GM23338 (cell line): ENCODE data around the gene ACSF3. TPM values are rescaled to one million over a fixed set of nuclear protein-coding genes. Genes with fewer than 3 reads are reported as not detected.

Experiments used
- ATAC-seq: fragments of 200-7000 bp; cut with Tn5 transposase; 3 replicates; pipeline ENCODE4 v1.9.1; 2020
- DNase-seq: peaks from one replicate; pipeline ENCODE4 v3.0.0-alpha.2; 2015; ENCODE audit warnings: low spot score
- H2AFZ ChIP-seq: fragments of 200-600 bp; sonication (generic); 2 replicates; pipeline ENCODE4 v1.8.0; 2016; ENCODE audit warnings: antibody characterized with exemption, mild to moderate bottlenecking, moderate library complexity
- H3F3A ChIP-seq: fragments of 200-600 bp; sonication (generic); replicated peaks from 2 replicates; pipeline ENCODE4 v1.8.0; 2017; ENCODE audit warnings: antibody characterized with exemption, mixed run types, low read depth
- H3K27ac ChIP-seq: fragments of 200-600 bp; sonication (generic); 2 replicates; pipeline ENCODE4 v1.6.1; 2016; ENCODE audit warnings: low read depth
- H3K27me3 ChIP-seq: fragments of 200-600 bp; sonication (generic); 2 replicates; pipeline ENCODE4 v1.8.0; 2016; ENCODE audit warnings: mild to moderate bottlenecking, mixed run types, moderate library complexity; ENCODE audit not compliant: insufficient read depth
- H3K36me3 ChIP-seq: fragments of 200-600 bp; sonication (generic); 2 replicates; pipeline ENCODE4 v1.8.0; 2016; ENCODE audit warnings: mild to moderate bottlenecking; ENCODE audit not compliant: insufficient read depth
- H3K4me1 ChIP-seq: fragments of 200-600 bp; sonication (generic); 2 replicates; pipeline ENCODE4 v1.8.0; 2016; ENCODE audit warnings: mild to moderate bottlenecking, moderate library complexity; ENCODE audit not compliant: insufficient read depth
- H3K4me2 ChIP-seq: fragments of 200-600 bp; sonication (generic); 2 replicates; pipeline ENCODE4 v1.7.1; 2017; ENCODE audit warnings: mixed run types
- H3K4me3 ChIP-seq: fragments of 200-600 bp; sonication (generic); 2 replicates; pipeline ENCODE4 v1.6.1; 2016; ENCODE audit warnings: mixed run types
- H3K79me2 ChIP-seq: fragments of 200-600 bp; sonication (generic); replicated peaks from 2 replicates; pipeline ENCODE4 v1.8.0; 2017; ENCODE audit warnings: mild to moderate bottlenecking; ENCODE audit not compliant: insufficient read depth
- H3K9me2 ChIP-seq: fragments of 200-600 bp; sonication (generic); 2 replicates; pipeline ENCODE4 v1.8.0; 2017; ENCODE audit not compliant: insufficient read depth
- H4K20me1 ChIP-seq: fragments of 200-600 bp; sonication (generic); replicated peaks from 2 replicates; pipeline ENCODE4 v1.8.0; 2017; ENCODE audit warnings: mild to moderate bottlenecking; ENCODE audit not compliant: insufficient read depth
- H3K27ac Mint-ChIP-seq: 2 replicates; pipeline ENCODE4 v1.8.0; 2020; ENCODE audit warnings: inconsistent platforms, mild to moderate bottlenecking, moderate library complexity, mixed read lengths
- H3K27me3 Mint-ChIP-seq: 3 replicates; pipeline ENCODE4 v1.8.0; 2022; ENCODE audit warnings: low read depth, mild to moderate bottlenecking, moderate library complexity, mixed read lengths, inconsistent platforms; ENCODE audit not compliant: insufficient read depth, poor library complexity
- H3K36me3 Mint-ChIP-seq: 3 replicates; pipeline ENCODE4 v1.8.0; 2021; ENCODE audit warnings: low read depth, mild to moderate bottlenecking, inconsistent platforms, moderate library complexity, mixed read lengths
- H3K4me1 Mint-ChIP-seq: 3 replicates; pipeline ENCODE4 v1.8.0; 2020; ENCODE audit warnings: mild to moderate bottlenecking, inconsistent platforms, mixed read lengths
- H3K4me3 Mint-ChIP-seq: 3 replicates; pipeline ENCODE4 v1.8.0; 2021; ENCODE audit warnings: moderate library complexity, mild to moderate bottlenecking, inconsistent platforms, mixed read lengths
- H3K9me3 Mint-ChIP-seq: 3 replicates; pipeline ENCODE4 v1.8.0; 2020; ENCODE audit warnings: moderate library complexity, mild to moderate bottlenecking, inconsistent platforms, mixed read lengths
- CREB1 ChIP-seq: fragments of 250-450 bp; sonication (Bioruptor Pico); IDR thresholded peaks from 2 replicates; pipeline ENCODE4 v1.5.0; 2020; ENCODE audit warnings: low read depth, mild to moderate bottlenecking, moderate library complexity
- EZH2 ChIP-seq: fragments of 200-600 bp; sonication (generic); IDR thresholded peaks from one replicate; pipeline ENCODE4 v1.8.0; 2017; ENCODE audit warnings: antibody characterized with exemption, mild to moderate bottlenecking, low read depth; ENCODE audit not compliant: unreplicated experiment
- NANOG ChIP-seq: IDR thresholded peaks from 2 replicates; pipeline ENCODE4 v1.6.1; 2016; ENCODE audit warnings: antibody characterized with exemption, borderline replicate concordance
- REST ChIP-seq: IDR thresholded peaks from one replicate; pipeline ENCODE4 v1.6.1; 2018; ENCODE audit warnings: antibody characterized with exemption; ENCODE audit not compliant: unreplicated experiment
- STAT1 ChIP-seq: IDR thresholded peaks from one replicate; pipeline ENCODE4 v1.6.1; 2016; ENCODE audit warnings: antibody characterized with exemption; ENCODE audit not compliant: unreplicated experiment
- ZNF331 ChIP-seq: fragments of 250-450 bp; sonication (Bioruptor Pico); IDR thresholded peaks from 2 replicates; pipeline ENCODE4 v1.5.0; 2020; ENCODE audit warnings: low read depth, mild to moderate bottlenecking, moderate library complexity
- polyA plus RNA-seq: library from polyadenylated mRNA; unstranded; fragments of >200 nt; fragmentation: Nextera tagmentation; extraction: Ambion mirVana; gene quantifications from 2 replicates; pipeline ENCODE4 v1.2.1, GENCODE V29; 2016
- total RNA-seq: library from RNA; depleted of rRNA; stranded (reverse); fragments of >200 nt; shearing (Covaris generic); gene quantifications from 2 replicates; pipeline ENCODE4 v1.2.3, GENCODE V29; 2014
- TF ChIP-seq, protein P1 (sequence below): IDR thresholded peaks from 2 replicates; pipeline ENCODE4 v1.6.1; 2016; ENCODE audit warnings: antibody characterized with exemption

Gene ACSF3
- total and polyA plus RNA-seq, 2 experiments from 2014 or later = 12.8 to 23.1 TPM

GRCh38 chr16:89049484-89050118, 44.1 kb upstream of the ACSF3 start:
- no peaks in the 10 kb centered on the region for H3K36me3 Mint-ChIP-seq
- TF ChIP-seq NANOG (no peak), CREB1 (CRISPR knock-in tag) (no peak), EZH2 (no peak), REST (no peak)
- TF ChIP-seq, protein P1, sequence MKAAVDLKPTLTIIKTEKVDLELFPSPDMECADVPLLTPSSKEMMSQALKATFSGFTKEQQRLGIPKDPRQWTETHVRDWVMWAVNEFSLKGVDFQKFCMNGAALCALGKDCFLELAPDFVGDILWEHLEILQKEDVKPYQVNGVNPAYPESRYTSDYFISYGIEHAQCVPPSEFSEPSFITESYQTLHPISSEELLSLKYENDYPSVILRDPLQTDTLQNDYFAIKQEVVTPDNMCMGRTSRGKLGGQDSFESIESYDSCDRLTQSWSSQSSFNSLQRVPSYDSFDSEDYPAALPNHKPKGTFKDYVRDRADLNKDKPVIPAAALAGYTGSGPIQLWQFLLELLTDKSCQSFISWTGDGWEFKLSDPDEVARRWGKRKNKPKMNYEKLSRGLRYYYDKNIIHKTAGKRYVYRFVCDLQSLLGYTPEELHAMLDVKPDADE = no peak
- H3K4me3 Mint-ChIP-seq = no peak overlapping the region
- Histone ChIP-seq H4K20me1 (no peaks in the 10 kb centered on the region), H3K4me2 (no peak overlapping the region), H3K36me3 (no peaks in the 10 kb centered on the region), H3K27ac (no peak overlapping the region), H3K79me2 (no peaks in the 10 kb centered on the region), H3F3A (no peaks in the 10 kb centered on the region), H2AFZ (no peak overlapping the region), H3K9me2 (no peaks in the 10 kb centered on the region), H3K27me3 (no peaks in the 10 kb centered on the region), H3K4me3 (no peak overlapping the region), H3K4me1 (0 out of 2 replicates have a peak, but pooled peaks cover 5% of the 10 kb centered on the region)
- H3K9me3 Mint-ChIP-seq = peaks cover 3% of the 10 kb centered on the region; the same call in 1 of the 3 replicates
- peaks cover 2% of the 10 kb centered on the region for H3K27me3 Mint-ChIP-seq
- ATAC-seq (no peak), DNase-seq (no peak)
- H3K4me1 Mint-ChIP-seq = peaks cover 3% of the 10 kb centered on the region; the same call in 2 of the 3 replicates
- H3K27ac Mint-ChIP-seq = no peak overlapping the region

DNA sequence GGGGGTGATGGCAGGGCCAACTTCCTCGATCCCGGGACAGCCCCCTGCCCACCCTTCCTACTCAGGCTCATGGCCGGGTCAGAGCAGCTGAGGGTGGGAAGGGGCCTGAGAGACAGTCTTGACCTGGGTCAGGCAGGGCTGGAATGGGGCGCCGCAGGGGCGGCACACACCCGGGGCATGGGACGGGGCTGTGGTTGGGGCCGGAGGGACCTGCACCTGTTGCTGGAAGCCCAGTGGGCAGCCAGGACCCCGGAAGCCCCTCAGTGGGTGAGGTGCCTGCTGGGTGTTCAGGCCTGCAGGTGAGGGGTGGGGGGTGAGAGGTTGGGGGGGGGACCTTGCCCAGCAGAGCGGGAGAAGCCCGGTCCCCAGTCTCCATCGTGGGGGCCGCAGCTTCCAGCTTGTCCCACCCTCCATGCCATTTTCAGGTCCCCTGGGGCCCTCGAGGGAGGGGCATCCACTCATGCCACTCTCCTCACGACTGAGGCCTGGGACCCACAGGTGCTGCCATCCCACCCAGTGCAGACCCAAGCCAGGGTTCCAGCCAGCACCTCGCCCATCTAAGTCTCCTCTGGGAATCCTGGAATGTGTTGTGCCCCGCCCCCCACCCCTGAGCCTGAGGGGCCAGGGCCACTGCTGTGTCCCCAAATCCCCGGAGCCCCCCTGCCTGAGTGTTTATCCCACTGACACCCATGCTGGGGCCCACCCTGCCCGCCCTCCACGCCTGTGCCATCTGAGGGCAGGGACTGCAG, 43.4 kb upstream of the ACSF3 start:
- H3K4me2 ChIP-seq = no peak overlapping the region
- no peak for DNase-seq
- no peak overlapping the region for H3K4me3 ChIP-seq
- no peak for ATAC-seq
- H3K27ac Mint-ChIP-seq = no peak overlapping the region
- no peaks in the 10 kb centered on the region for H3K27me3 ChIP-seq
- no peak overlapping the region for H3K4me3 Mint-ChIP-seq
- peaks cover 3% of the 10 kb centered on the region; the same call in 2 of the 3 replicates for H3K4me1 Mint-ChIP-seq
- peaks cover 3% of the 10 kb centered on the region; the same call in 1 of the 3 replicates for H3K9me3 Mint-ChIP-seq
- H3K27ac ChIP-seq = no peak overlapping the region
- H3K27me3 Mint-ChIP-seq = peaks cover 3% of the 10 kb centered on the region
- 0 out of 2 replicates have a peak, but pooled peaks cover 5% of the 10 kb centered on the region for H3K4me1 ChIP-seq
- TF ChIP-seq STAT1 (no peak), ZNF331 (CRISPR knock-in tag) (no peak)
- no peaks in the 10 kb centered on the region for H4K20me1 ChIP-seq
- H2AFZ ChIP-seq = no peak overlapping the region
- H3K79me2 ChIP-seq = no peaks in the 10 kb centered on the region
- H3K36me3 Mint-ChIP-seq = no peaks in the 10 kb centered on the region
- H3K9me2 ChIP-seq = no peaks in the 10 kb centered on the region
- no peaks in the 10 kb centered on the region for H3K36me3 ChIP-seq
- H3F3A ChIP-seq = no peaks in the 10 kb centered on the region
